GM18861 (cell line): ENCODE data around the gene PVR.
"Not testable (repeated sequence)": the region's sequence is repeated elsewhere in the genome, so short reads cannot be mapped to it uniquely, and the experiment has no call there.

ENCODE experiments used
- ATAC-seq: cut with Tn5 transposase; IDR thresholded peaks from one replicate; pipeline ENCODE4 v1.9.1; 2021; ENCODE audit not compliant: unreplicated experiment

PVR gene

GRCh38 chr19:44698492-44699201 is 54.9 kb downstream of the PVR start, which contains the start of gene CEACAM16:
TSS of gene CEACAM16 (plus strand) at chr19:44699151. CDS start at chr19:44701457, 2,306 bp downstream.
- no peak for ATAC-seq

DNA sequence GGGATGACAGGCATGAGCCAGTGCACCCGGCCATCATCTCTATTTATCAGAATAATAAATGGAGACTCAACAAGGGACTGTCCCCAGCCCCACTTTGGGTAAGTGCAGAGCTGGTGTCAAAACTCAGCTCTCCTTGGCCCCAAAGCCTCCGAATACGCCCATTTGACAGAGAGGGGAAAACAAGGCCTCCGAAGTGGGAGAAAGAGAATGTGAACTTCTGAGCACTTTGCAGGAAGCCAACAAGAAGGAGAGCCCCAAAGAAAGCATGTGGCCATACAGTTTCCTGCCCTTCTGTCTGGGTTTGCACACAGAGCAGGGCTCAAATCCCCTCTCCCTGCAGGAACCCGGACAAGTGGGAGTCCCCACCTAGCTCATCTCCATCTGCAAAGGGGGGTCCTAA is 56.8 kb downstream of the PVR start:
- no peak for ATAC-seq

- no peak for ATAC-seq
Observed at GRCh38 chr19:44701228-44701627, 57.5 kb downstream of the PVR start.

GRCh38 chr19:44702551-44703176 is 59.0 kb downstream of the PVR start:
- ATAC-seq = no peak

DNA sequence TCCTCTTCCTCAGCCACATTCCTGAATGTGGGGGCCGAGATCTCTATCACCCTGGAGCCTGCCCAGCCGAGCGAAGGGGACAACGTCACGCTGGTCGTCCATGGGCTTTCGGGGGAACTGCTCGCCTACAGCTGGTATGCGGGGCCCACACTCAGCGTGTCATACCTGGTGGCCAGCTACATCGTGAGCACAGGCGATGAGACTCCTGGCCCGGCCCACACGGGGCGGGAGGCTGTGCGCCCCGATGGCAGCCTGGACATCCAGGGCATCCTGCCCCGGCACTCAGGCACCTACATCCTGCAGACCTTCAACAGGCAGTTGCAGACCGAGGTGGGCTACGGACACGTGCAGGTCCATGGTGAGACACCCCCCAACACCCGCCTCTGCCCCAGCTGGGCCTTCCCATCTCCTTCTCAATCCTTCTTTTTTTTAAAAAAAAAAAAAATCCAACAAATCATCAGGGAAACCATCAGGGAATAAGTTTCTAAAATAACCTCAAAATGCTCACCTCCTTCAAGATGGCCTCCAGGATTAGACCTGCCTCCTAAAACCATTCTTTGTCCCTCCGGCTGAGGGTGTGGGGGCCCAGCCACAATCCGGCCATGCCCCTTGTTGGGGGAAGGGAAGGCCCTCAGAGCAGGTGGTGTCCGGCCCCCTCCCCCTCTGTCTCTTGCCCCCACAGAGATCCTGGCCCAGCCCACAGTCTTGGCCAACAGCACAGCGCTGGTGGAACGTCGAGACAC is 59.8 kb downstream of the PVR start:
- ATAC-seq = no peak

DNA sequence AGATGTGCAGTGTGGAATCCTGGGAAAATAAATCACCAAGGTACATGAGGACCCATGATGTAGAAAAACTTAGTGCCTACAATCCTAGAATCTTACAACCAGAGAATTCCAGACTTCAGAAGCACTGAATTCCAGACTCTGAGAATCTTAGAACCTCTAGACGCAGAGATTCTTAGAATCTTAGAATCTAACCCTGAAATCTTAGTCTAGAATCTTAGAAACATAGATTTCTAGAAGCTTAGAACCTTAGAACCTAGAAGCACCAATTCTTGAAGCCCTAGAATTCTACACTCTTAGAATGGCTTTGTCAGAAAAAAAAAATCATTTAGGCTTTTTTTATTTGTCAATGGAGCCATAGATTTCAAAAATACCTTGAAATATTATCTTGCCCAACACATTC is 61.3 kb downstream of the PVR start:
- ATAC-seq = no peak

GRCh38 chr19:44705502-44706010 is 61.8 kb downstream of the PVR start:
- ATAC-seq = no peak

DNA sequence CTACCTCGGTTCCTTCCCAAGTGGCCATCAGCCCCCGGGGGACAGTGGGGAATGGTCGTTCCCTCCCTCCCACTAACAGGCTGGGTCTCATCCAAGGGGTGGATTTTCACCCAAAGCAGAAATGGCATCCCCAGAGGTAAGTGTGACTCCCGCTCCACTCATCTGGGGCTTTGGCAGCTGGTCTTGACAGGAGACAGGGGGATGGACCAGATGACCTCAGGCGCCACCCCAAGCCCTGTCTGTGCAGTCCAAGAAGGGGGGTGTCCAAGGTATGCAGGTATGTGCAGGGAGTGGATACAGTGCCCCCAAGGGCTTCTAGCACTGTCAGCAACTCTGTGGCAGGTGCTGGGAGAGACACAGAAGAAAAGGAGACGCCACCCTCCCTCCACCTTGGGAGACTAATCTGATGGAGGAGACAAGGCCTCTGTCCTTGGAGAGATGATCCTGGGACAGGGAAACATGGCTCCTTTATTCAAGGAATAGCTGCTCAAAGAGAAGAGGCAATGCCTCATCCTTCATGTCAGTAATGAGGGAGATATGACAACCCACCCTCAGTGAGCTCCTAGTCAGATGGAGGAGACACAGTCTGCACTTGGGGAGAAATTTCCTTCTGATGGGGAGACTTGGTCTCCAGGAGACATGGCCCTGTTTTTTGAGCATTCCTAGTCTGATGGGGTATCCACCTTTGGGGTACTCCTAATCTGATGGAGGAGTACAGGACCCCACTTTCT is 63.0 kb downstream of the PVR start:
- no peak for ATAC-seq

- ATAC-seq = no peak
Observed at GRCh38 chr19:44707794-44708193, 64.1 kb downstream of the PVR start.

GRCh38 chr19:44708940-44709339 is 65.2 kb downstream of the PVR start:
- ATAC-seq = no peak

DNA sequence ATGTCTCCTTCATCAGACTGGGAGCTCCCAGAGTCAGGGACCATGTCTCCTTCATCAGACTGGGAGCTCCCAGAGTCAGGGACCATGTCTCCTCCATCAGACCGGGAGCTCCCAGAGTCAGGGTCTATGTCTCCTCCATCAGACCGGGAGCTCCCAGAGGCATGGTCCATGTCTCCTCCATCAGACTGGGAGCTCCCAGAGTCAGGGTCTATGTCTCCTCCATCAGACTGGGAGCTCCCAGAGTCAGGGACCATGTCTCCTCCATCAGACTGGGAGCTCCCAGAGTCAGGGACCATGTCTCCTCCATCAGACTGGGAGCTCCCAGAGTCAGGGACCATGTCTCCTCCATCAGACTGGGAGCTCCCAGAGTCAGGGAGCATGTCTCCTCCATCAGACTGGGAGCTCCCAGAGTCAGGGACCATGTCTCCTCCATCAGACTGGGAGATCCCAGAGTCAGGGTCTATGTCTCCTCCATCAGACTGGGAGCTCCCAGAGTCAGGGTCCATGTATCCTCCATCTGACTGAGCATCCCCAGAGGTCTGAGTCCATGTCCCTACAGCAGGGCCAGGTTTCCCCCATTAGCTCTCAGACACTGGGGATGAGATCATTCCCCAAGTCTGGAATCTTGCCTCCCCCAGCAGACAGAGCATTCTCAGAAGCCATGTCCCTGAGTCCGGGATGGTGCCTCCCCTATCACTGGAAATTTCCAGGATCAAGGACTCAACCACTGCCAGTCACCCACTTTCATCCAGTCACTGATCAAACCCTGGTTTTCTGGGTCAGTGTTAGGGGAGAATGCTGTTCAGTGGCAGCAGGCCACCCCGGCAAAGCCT is 65.9 kb downstream of the PVR start:
- ATAC-seq = not testable (repeated sequence)

GRCh38 chr19:44710483-44710882 is 66.8 kb downstream of the PVR start:
- ATAC-seq = no peak

- ATAC-seq = no peak
Observed at GRCh38 chr19:44712864-44713515, 69.3 kb downstream of the PVR start.
